B cell (primary cell): ENCODE measurements around the gene PIP4K2A. TPM values are rescaled to one million over a fixed set of nuclear protein-coding genes. Genes with fewer than 3 reads are reported as not detected.

Source experiments
- ATAC-seq: fragments of 200-7000 bp; cut with Tn5 transposase; one replicate; pipeline ENCODE4 v1.10.0; 2021; ENCODE audit warnings: low read depth, mild to moderate bottlenecking, moderate number of reproducible peaks, moderate library complexity
- CTCF ChIA-PET: fragments of 350-600 bp; sonication (Branson Sonifier 250); formaldehyde crosslinking; loops from one replicate; lab custom pipeline; 2021; ENCODE audit warnings: antibody characterized with exemption, inconsistent platforms; lab: Charles Lee
- POLR2A ChIA-PET: fragments of 350-600 bp; sonication (Branson Sonifier 250); formaldehyde crosslinking; loops from one replicate; lab custom pipeline; 2021; ENCODE audit warnings: antibody characterized with exemption; lab: Charles Lee
- DNase-seq: peaks from one replicate; pipeline ENCODE4 v3.0.0; 2013
- H2AFZ ChIP-seq: 2 replicates; pipeline ENCODE4 v1.6.1; 2012; ENCODE audit warnings: mild to moderate bottlenecking, low read depth, low read length; ENCODE audit not compliant: insufficient read depth, poor library complexity, severe bottlenecking
- H3K27ac ChIP-seq, 2 donors: 1 replicate in 1 of 2; 2 replicates in 1 of 2; pipeline ENCODE4 v1.5.1; 2012 to 2013; ENCODE audit warnings: low read length in 2 of 2, mild to moderate bottlenecking in 2 of 2, moderate library complexity in 1 of 2
- H3K27me3 ChIP-seq, 4 experiments: fragments of 200-600 bp in 1 of 4; sonication (generic) in 1 of 4; replicated peaks in 1 of 4; 1 replicate in 2 of 4; 2 replicates in 2 of 4; pipeline versions ENCODE4 v1.6.1 to v1.7.0; 2013 to 2016; ENCODE audit warnings: low read length in 3 of 4, mild to moderate bottlenecking in 2 of 4, mixed read lengths in 1 of 4, moderate library complexity in 1 of 4; ENCODE audit not compliant: insufficient read depth in 4 of 4, control insufficient read depth in 3 of 4; ENCODE audit errors: control extremely low read depth in 1 of 4
- H3K36me3 ChIP-seq, 2 experiments: replicated peaks in 1 of 2; 1 replicate in 1 of 2; 2 replicates in 1 of 2; pipeline versions ENCODE4 v1.6.1 to v1.7.1; 2013; ENCODE audit warnings: low read length in 1 of 2; ENCODE audit not compliant: insufficient read depth in 2 of 2, control insufficient read depth in 1 of 2; ENCODE audit errors: control extremely low read depth in 1 of 2, extremely low read depth in 1 of 2
- H3K4me1 ChIP-seq, 2 donors: fragments of 200-600 bp in 1 of 2; sonication (generic) in 1 of 2; 1 replicate in 1 of 2; 2 replicates in 1 of 2; pipeline versions ENCODE4 v1.5.1 to v1.6.1; 2013 to 2017; ENCODE audit warnings: low read length in 2 of 2; ENCODE audit not compliant: control insufficient read depth in 2 of 2, insufficient read depth in 2 of 2
- H3K4me2 ChIP-seq: replicated peaks from 2 replicates; pipeline ENCODE3; 2012; ENCODE audit warnings: mild to moderate bottlenecking, low read depth, low read length; ENCODE audit not compliant: poor library complexity, severe bottlenecking
- H3K4me3 ChIP-seq, 5 experiments: fragments of 200-600 bp in 1 of 5; sonication (generic) in 1 of 5; 1 replicate in 3 of 5; 2 replicates in 2 of 5; pipeline versions ENCODE4 v1.5.1 to v1.7.0; 2011 to 2016; ENCODE audit warnings: low read length in 4 of 5, mild to moderate bottlenecking in 4 of 5, low read depth in 2 of 5, control low read depth in 1 of 5, moderate library complexity in 1 of 5; ENCODE audit not compliant: insufficient read depth in 1 of 5; ENCODE audit errors: control extremely low read depth in 1 of 5, extremely low read depth in 1 of 5
- H3K79me2 ChIP-seq: fragments of 200-600 bp; sonication (generic); one replicate; pipeline ENCODE4 v1.6.0; 2016; ENCODE audit warnings: low read length; ENCODE audit not compliant: control insufficient read depth, insufficient read depth
- H3K9ac ChIP-seq: fragments of 200-600 bp; sonication (generic); 2 replicates; pipeline ENCODE4 v1.6.1; 2017; ENCODE audit warnings: mild to moderate bottlenecking, low read length, moderate library complexity
- H3K9me3 ChIP-seq, 3 donors: one replicate each; pipeline versions ENCODE4 v1.6.1 to v1.7.1; 2013; ENCODE audit warnings: low read length in 2 of 3; ENCODE audit not compliant: control insufficient read depth in 2 of 3, insufficient read depth in 1 of 3; ENCODE audit errors: control extremely low read depth in 1 of 3
- H4K20me1 ChIP-seq: 2 replicates; pipeline ENCODE4 v1.6.0; 2012; ENCODE audit warnings: mild to moderate bottlenecking, low read length; ENCODE audit not compliant: insufficient read depth, control insufficient read depth, poor library complexity, severe bottlenecking
- H3K27ac Mint-ChIP-seq: one replicate; pipeline ENCODE4 v1.8.0; 2021; ENCODE audit warnings: mixed read lengths
- H3K27me3 Mint-ChIP-seq: one replicate; pipeline ENCODE4 v1.8.0; 2021; ENCODE audit warnings: mixed read lengths
- H3K4me1 Mint-ChIP-seq: one replicate; pipeline ENCODE4 v1.8.0; 2021; ENCODE audit warnings: mixed read lengths
- H3K4me3 Mint-ChIP-seq: one replicate; pipeline ENCODE4 v1.8.0; 2021; ENCODE audit warnings: mixed read lengths
- H3K9me3 Mint-ChIP-seq: one replicate; pipeline ENCODE4 v1.8.0; 2022; ENCODE audit warnings: mixed read lengths; ENCODE audit not compliant: insufficient read depth
- CTCF ChIP-seq: fragments of 200-600 bp; IDR thresholded peaks from one replicate; pipeline ENCODE4 v1.8.0; 2022; ENCODE audit warnings: antibody characterized with exemption, mild to moderate bottlenecking
- EZH2 ChIP-seq: IDR thresholded peaks from 2 replicates; pipeline ENCODE4 v1.6.1; 2012; ENCODE audit warnings: borderline replicate concordance, low read depth, mild to moderate bottlenecking, moderate library complexity, low read length; ENCODE audit not compliant: insufficient read depth, poor library complexity, severe bottlenecking
- WGBS: methylation state at CpG from one replicate; pipeline ENCODE4 v1.1.5; 2013; ENCODE audit warnings: missing lambda C conversion rate; ENCODE audit not compliant: insufficient coverage; 5-methylcytosine and 5-hydroxymethylcytosine counted together
- intact Hi-C: fragments of 100-400 bp; cut with micrococcal nuclease; formaldehyde crosslinking; loops from one replicate; pipeline ENCODE4 v1.10.0; 2022
- polyA plus RNA-seq: library from polyadenylated mRNA; depleted of rRNA; stranded (reverse); fragments of >200 nt; gene quantifications from 2 replicates; pipeline ENCODE4 v1.2.3, GENCODE V29; 2012
- total RNA-seq, 2 donors: library from RNA; stranded (reverse); fragments of 120-200 nt in 1 of 2; gene quantifications; 1 replicate in 1 of 2; 2 replicates in 1 of 2; pipeline versions ENCODE4 v1.2.3 to v1.2.4, GENCODE V29; 2013 to 2022

PIP4K2A gene
- total and polyA plus RNA-seq, 2 donors (not counting 1 experiment from before 2014, with no cell fraction given) = 21.8 to 103 TPM

GRCh38 chr10:22736134-22736533 is 21.8 kb upstream of the PIP4K2A start:
- ChIA-PET CTCF (no interaction called here), POLR2A (no interaction called here)
- Mint-ChIP-seq H3K27me3 (peaks cover 3% of the 10 kb centered on the region), H3K4me3 (no peak overlapping the region), H3K9me3 (no peaks in the 10 kb centered on the region), H3K27ac (no peak overlapping the region), H3K4me1 (no peaks in the 10 kb centered on the region)
- Histone ChIP-seq H3K79me2 (no peaks in the 10 kb centered on the region), H3K27ac (no peak overlapping the region), H3K36me3 (no peaks in the 10 kb centered on the region), H4K20me1 (no peaks in the 10 kb centered on the region), H3K27me3 (peaks cover 0 to 3% (median 0%) of the 10 kb centered on the region in 4 experiments), H2AFZ (no peak overlapping the region), H3K9ac (no peak overlapping the region), H3K9me3 (peaks cover 0 to 2% (median 0%) of the 10 kb centered on the region in 3 donors), H3K4me3 (no peak overlapping the region), H3K4me1 (no peaks in the 10 kb centered on the region), H3K4me2 (no peak overlapping the region)
- no peak for ATAC-seq
- DNase-seq = no peak
- TF ChIP-seq EZH2 (no peak), CTCF (no peak)
- intact Hi-C loops = no loop called here

- Mint-ChIP-seq H3K4me3 (no peak overlapping the region), H3K27ac (no peak overlapping the region), H3K27me3 (peaks cover 3% of the 10 kb centered on the region), H3K4me1 (no peaks in the 10 kb centered on the region), H3K9me3 (no peaks in the 10 kb centered on the region)
- 83% methylated on average over 1 of the region's 3 CpGs for WGBS
- no peak for ATAC-seq
- intact Hi-C loops = no loop called here
- no peak overlapping the region for H3K4me2 ChIP-seq
- H3K4me1 ChIP-seq = no peaks in the 10 kb centered on the region
- no peak for TF ChIP-seq CTCF
- no peak for TF ChIP-seq EZH2
- no peaks in the 10 kb centered on the region for H3K79me2 ChIP-seq
- POLR2A ChIA-PET = no interaction called here
- peaks cover 0 to 3% (median 1%) of the 10 kb centered on the region in 4 experiments for H3K27me3 ChIP-seq
- H3K9ac ChIP-seq = no peak overlapping the region
- DNase-seq = no peak
- H3K36me3 ChIP-seq = no peaks in the 10 kb centered on the region
- H3K9me3 ChIP-seq = peaks cover 0 to 3% (median 0%) of the 10 kb centered on the region in 3 donors
- no peak overlapping the region for H3K4me3 ChIP-seq
- H3K27ac ChIP-seq = no peak overlapping the region
- CTCF ChIA-PET = no interaction called here
- no peak overlapping the region for H2AFZ ChIP-seq
- H4K20me1 ChIP-seq = no peaks in the 10 kb centered on the region
Observed at GRCh38 chr10:22733992-22734391, 19.6 kb upstream of the PIP4K2A start.
